Right ventricle myocardium superior (tissue), 1 donor: Measurements from ENCODE around the gene SETBP1. TPM values are rescaled to one million over a fixed set of nuclear protein-coding genes. Genes with fewer than 3 reads are reported as not detected.

Experiments used
- ATAC-seq: fragments of 200-7000 bp; cut with Tn5 transposase; one replicate; pipeline ENCODE4 v1.9.1; 2020; ENCODE audit warnings: mild to moderate bottlenecking; ENCODE audit not compliant: poor library complexity
- DNase-seq: peaks from one replicate; pipeline ENCODE4 v3.0.0-alpha.2; 2020
- intact Hi-C: fragments of 100-400 bp; cut with DNase I; formaldehyde crosslinking; loops from one replicate; pipeline ENCODE4 v1.11.2; 2022
- long read RNA-seq: library from polyadenylated mRNA; unstranded; transcript quantifications from one replicate; pipeline ENCODE4 v2.0.0, GENCODE V29; 2021
- total RNA-seq: library from RNA; stranded (reverse); fragmentation: NEBNext Ultra II Directional; extraction: Animal tissue kit (Norgen Biotek cat#: 25700); gene quantifications from one replicate; pipeline ENCODE4 v1.2.1, GENCODE V29; 2021
- donor health status: DM: no; HTN: yes; CAD: no; lungs with severe emphysema.

SETBP1 gene
- 6.3 TPM for total RNA-seq
- long read RNA-seq, partial matches to known transcripts: 0 of 1 reads
- long read RNA-seq, other reads (novel, unspliced or antisense): 1 of 1 reads

- intact Hi-C loops: loop anchor here (5.0 to 10.0 kb wide), 2 partner anchors 214 to 532 kb away; no protein-coding TSS in a partner anchor
- ATAC-seq (peak; percentile 34), DNase-seq (peak; percentile 71)
Measured at GRCh38 chr18:44680273-44681075, at the start of gene SETBP1. Gene SETBP1 (plus strand): TSS chr18:44680888. CDS start chr18:44701347, 20,459 bp downstream.

- ATAC-seq (peak; percentile 90), DNase-seq (no peak)
Measured at GRCh38 chr18:44632469-44633145, 48.1 kb upstream of the SETBP1 start.

DNA sequence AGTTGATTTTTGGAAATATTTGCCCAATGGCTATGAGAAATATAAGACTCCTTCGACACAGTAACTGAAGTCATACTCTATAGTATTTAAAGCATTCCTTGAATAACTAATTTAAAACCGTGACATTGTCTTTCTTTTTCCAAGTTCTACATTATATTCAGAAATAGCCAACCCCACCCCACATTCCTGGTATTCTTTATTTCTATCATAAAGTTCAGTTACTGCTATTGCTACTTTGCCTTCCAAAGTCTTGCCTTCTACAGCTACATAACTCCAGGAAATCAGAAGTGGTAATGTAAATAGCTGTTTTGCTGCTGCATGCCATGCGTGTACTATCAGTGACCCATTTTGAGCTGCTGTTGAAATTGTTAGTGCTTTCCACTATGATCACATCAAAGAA is 45.1 kb upstream of the SETBP1 start:
- ATAC-seq: no peak
- intact Hi-C loops: no loop called here
- DNase-seq: no peak

More at GRCh38 chr18:44632469-44633145, 48.1 kb upstream of the SETBP1 start:
- intact Hi-C loops: no loop called here

- no peak for ATAC-seq
- no peak for DNase-seq
- intact Hi-C loops: no loop called here
Measured at GRCh38 chr18:44636241-44636640, 44.4 kb upstream of the SETBP1 start.

DNA sequence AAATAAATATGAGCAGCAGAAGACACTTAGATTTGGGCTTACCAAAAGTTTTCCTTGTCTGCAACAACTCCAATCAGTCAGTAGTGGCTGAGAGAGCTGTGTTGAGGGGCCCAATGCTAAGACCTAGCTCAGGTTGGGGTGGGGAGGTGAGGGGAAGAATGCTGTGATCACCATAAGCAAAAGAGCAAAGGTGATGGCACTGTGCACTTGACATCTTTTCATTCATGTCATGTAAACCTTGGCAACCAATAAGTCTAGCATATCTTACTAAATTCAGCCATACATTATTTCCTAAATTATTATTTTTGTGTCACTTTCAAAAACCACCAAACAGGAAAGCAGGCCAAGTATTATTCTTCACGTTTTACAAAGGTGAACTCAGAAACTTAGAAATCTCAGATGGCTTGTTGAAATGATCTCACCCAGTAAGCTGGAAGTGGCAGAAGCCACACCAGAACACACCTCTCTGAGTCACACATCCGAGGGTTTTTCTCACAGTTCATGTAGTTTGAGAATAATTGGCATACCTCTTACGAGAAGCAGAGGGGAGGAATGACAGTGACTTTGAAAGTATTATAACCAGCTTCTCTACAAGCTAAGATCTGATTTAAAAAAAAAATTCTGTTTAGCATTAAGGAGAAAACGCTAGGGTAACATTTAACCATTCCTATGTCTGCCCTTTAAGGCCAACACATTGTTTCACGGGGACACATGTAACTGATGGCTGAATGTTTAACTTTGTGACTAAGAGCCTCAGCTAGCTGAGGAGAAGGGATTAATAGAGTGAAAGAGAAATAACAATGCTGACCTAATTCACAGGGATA is 43.3 kb upstream of the SETBP1 start:
- no peak for ATAC-seq
- no peak for DNase-seq
- intact Hi-C loops: no loop called here

- DNase-seq (no peak), ATAC-seq (no peak)
- intact Hi-C loops: no loop called here
Measured at GRCh38 chr18:44638034-44638540, 42.6 kb upstream of the SETBP1 start.

- intact Hi-C loops: no loop called here
- DNase-seq (no peak), ATAC-seq (no peak)
Measured at GRCh38 chr18:44638811-44639210, 41.9 kb upstream of the SETBP1 start.

GRCh38 chr18:44643004-44643403 is 37.7 kb upstream of the SETBP1 start:
- no peak for DNase-seq
- no peak for ATAC-seq
- intact Hi-C loops: no loop called here

- intact Hi-C loops: no loop called here
- ATAC-seq (peak; percentile 94), DNase-seq (no peak)
Measured at GRCh38 chr18:44651478-44651877, 29.2 kb upstream of the SETBP1 start.

GRCh38 chr18:44651918-44652572 is 28.6 kb upstream of the SETBP1 start:
- DNase-seq: no peak
- ATAC-seq: peak; percentile 48
- intact Hi-C loops: no loop called here

GRCh38 chr18:44652722-44653121 is 28.0 kb upstream of the SETBP1 start:
- intact Hi-C loops: no loop called here
- ATAC-seq: no peak

GRCh38 chr18:44654573-44654972 is 26.1 kb upstream of the SETBP1 start:
- DNase-seq (no peak), ATAC-seq (no peak)
- intact Hi-C loops: no loop called here

More at GRCh38 chr18:44652722-44653121, 28.0 kb upstream of the SETBP1 start:
- DNase-seq: no peak

GRCh38 chr18:44655435-44655834 is 25.3 kb upstream of the SETBP1 start:
- DNase-seq (no peak), ATAC-seq (no peak)
- intact Hi-C loops: no loop called here

DNA sequence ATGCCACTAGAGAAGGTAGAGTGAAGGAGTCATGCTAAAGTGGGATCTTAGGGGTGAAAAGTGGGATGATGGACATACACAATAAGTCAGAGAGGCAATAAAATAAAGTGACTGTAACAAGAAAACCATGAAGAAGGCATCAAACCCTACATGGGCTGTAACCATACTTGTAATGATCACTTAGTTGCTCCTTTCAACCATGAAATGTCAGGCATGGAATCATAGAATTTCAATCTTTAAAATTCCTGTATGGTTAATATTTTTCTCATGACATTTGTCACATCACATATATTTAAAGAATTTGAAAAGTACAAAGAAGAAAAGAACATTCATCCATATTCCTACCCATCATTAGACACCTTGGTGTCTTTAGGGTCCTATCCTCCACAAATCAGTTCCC is 20.9 kb upstream of the SETBP1 start:
- intact Hi-C loops: no loop called here
- DNase-seq (no peak), ATAC-seq (no peak)

DNA sequence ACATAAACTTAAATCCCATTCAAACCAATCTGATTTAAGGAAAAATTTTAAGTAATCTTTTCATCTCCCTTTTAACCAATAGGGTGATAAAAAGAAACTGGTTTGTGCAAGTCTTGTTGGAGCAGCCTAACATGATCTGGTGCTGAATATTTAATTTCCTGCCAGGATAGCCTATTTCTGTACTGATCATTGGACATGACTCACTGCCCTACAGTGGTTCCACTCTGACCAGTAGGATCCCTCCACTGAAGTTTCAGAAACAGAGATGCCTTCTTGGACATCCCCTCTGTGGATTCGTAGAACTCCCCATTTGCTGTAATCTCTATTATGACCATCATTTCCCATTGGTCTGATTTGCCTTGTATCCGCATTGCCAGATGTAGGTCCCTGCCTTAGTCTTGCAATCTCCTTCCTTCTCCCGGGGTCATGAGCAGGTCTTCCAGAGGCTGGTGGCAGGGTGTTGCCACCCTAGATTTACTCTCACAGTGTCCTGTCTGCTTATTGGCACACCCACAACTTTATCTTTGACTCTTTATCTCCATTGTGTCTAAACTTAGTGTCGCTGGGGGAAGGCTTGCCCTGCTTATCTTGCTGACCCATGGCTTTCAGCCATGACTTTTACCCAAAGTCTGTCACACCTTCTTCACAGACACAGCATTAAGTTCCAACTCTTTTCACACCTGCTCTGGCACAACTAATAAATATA is 12.3 kb upstream of the SETBP1 start:
- DNase-seq: no peak
- intact Hi-C loops: no loop called here
- ATAC-seq: peak; percentile 88

GRCh38 chr18:44671914-44672313 is 8.8 kb upstream of the SETBP1 start:
- ATAC-seq (no peak), DNase-seq (no peak)
- intact Hi-C loops: no loop called here

- DNase-seq (no peak), ATAC-seq (no peak)
- intact Hi-C loops: no loop called here
Measured at GRCh38 chr18:44672506-44672905, 8.2 kb upstream of the SETBP1 start.
